Neural cell (in vitro differentiated cells): ENCODE measurements around the gene AMER1.

Experiments
- CTCF ChIP-seq: fragments of 450-650 bp; IDR thresholded peaks from 2 replicates; pipeline ENCODE4 v1.5.1; 2014; ENCODE audit warnings: antibody characterized with exemption, mild to moderate bottlenecking, moderate library complexity; ENCODE audit not compliant: poor library complexity, severe bottlenecking
- EP300 ChIP-seq: fragments of 450-650 bp; conservative IDR thresholded peaks from 2 replicates; pipeline ENCODE4 v1.6.1; 2014; ENCODE audit warnings: antibody characterized with exemption, mild to moderate bottlenecking, moderate library complexity; ENCODE audit not compliant: poor library complexity, severe bottlenecking
- EZH2 ChIP-seq: fragments of 200-600, 300-800 bp; shearing (Covaris generic), sonication (generic); IDR thresholded peaks from 2 replicates; pipeline ENCODE4 v1.6.1; 2014; ENCODE audit warnings: antibody characterized with exemption, low read length, borderline replicate concordance, mild to moderate bottlenecking; ENCODE audit not compliant: insufficient read depth, poor library complexity, severe bottlenecking
- REST ChIP-seq: IDR thresholded peaks from 2 replicates; pipeline ENCODE4 v1.6.1; 2012; ENCODE audit warnings: borderline replicate concordance

GRCh38 chrX:64202808-64203325 lies 2.6 kb downstream of the AMER1 start:
- TF ChIP-seq CTCF, result no peak
- TF ChIP-seq EZH2, result no peak
- TF ChIP-seq REST, result no peak
- no peak for TF ChIP-seq EP300
